HG03175 (cell line): ENCODE data around the gene ROPN1B.
"Not testable (repeated sequence)": the region's sequence is repeated elsewhere in the genome, so short reads cannot be mapped to it uniquely, and the experiment has no call there.

Experiments
- ATAC-seq: cut with Tn5 transposase; IDR thresholded peaks from one replicate; pipeline ENCODE4 v1.9.1; 2021; ENCODE audit warnings: mild to moderate bottlenecking, moderate library complexity; ENCODE audit not compliant: unreplicated experiment

Gene ROPN1B

GRCh38 chr3:125968701-125969592 is at the start of gene ROPN1B:
ROPN1B (plus strand) TSS chr3:125969178; CDS start chr3:125972055, 2,877 bp downstream.
- peak; percentile 51 for ATAC-seq

DNA sequence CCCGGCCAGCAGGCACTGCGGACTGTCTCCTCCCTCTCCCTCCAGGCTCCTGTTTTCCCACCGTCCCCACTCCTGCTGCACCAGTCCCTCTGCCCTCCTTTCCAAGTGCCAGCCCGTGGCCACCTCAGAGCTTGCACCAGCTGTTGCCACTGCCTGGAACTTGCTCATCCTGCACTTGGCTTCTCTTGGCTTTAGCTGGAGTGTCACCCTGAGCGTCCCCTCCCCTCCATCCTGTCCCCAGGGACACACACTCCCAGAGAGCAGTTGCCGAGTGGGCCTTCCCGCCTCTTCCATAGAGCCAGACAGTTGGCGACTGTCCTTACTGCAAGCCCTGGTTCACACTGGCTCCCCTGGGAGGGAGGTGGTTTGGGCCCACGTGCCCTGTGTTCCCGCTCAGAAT is 48.8 kb upstream of the ROPN1B start:
- not testable (repeated sequence) for ATAC-seq

DNA sequence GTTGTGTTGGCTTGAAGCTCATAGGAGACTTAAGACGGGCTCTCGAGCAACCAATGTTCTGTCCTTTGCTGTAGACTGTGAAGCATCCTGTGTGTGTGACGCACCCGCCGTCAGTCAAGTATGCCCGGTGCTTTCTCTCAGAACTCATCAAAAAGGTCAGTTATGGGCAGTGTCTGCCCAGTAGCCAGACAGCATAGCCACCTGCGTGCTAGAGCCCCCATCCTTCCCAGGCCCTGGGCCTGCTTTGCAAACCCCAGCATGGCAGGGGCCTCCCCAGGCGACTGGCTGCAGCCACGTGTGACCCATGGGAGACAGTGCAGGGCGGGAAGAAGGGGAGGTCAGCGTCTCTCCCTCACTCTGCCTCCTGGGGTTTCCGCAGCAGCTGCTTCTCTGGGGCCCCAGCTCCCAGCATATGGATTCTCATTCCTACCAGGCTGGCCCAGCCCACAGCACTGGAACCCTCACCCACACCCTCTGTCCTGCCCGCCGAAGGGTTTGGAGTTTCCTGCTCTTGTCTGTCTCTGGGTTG is 48.2 kb upstream of the ROPN1B start:
- not testable (repeated sequence) for ATAC-seq

DNA sequence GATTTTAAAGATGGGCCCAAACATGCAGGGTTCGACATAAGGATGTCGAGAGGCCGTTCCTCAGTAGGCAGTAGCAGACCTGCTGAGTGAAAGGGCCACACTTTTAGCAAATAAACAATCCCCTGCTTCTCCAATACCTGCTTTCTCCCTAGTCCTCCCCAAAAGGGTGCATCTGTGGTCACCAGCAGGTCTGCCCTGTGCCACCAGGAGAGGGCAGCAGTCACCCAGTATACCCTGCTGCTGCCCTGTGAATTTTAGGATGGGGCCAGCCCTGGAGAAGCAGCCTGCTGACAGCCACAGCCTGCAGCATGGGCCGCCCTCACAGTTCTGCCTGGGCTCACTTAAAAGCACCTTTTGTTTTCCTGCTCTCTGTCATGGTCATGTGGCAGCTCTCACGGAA is 47.3 kb upstream of the ROPN1B start:
- ATAC-seq, result not testable (repeated sequence)

- not testable (repeated sequence) for ATAC-seq
These were observed 45.5 kb upstream of the ROPN1B start for GRCh38 chr3:125923324-125924115.

DNA sequence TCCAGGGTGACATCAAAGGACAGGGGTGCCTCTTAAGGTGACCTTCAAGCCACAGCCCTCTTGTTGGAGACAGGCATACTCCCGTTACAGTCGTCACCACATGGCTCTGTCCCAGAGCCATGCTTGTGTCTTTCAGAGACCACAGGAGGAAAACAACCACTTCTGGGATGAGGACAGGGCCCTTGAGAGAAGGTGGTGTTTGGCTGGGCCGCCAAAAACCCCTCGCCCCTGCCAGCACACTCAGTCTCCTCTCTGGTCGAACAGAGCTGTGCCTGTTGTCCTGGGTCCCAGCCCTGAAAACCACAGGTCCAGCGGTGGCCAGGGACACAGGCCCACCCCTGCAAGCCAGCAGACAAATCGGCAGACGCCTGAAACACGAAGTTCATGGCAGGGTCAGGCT is 44.7 kb upstream of the ROPN1B start:
- not testable (repeated sequence) for ATAC-seq

GRCh38 chr3:125925727-125926126 is 43.3 kb upstream of the ROPN1B start:
- not testable (repeated sequence) for ATAC-seq

DNA sequence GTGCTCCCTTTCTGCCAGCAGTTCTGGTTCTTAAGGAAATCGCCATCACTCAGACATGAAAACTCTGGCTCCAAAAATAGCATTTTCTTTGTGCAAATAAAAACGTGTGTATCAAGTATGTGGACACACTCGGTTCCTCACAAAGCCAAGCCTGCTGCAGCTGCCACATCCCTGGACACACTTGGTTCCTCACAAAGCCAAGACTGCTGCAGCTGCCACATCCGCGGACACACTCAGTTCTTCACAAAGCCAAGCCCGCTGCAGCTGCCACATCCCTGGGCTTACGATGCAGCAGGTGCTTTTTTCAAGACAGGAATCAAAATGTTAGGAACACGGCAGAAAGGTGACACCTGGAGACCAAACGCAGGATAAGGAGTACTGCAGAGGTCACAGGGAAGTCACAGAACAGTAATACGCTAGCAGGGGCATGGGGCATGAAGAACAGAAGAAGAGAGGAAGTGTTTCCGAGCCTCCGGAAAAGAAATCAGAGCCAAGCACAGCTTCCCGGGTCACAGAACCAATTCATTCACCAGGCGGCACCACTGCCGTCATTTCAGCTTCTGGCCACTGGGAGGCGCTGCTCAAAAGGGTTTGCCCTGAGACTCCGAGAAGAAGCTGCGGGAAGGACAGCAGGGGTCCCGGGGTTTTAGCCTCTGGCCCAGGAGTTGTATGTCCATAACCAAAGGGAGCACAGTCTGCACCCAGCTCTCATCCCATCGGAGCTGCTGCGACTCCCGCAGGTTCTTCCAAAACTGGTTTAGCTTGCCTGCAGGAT is 40.0 kb upstream of the ROPN1B start:
- not testable (repeated sequence) for ATAC-seq

DNA sequence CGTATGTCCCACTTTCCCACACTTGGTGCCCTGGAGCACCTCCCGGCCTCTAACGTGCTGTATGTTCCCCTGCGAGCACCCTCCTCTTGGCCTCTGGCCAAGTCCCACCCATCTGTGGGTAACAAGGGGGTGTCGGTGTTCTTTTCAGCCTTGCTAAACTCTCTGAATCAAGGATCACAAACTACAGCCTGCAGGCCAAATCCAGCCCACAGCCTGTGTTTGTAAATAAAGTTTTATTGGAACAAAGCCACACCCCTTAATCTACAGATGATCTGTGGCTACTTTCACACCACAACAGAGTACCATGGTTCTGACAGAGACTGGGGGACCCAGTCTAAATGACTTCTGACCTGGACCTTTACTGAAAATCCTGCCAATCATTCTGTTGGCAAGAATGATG is 39.2 kb upstream of the ROPN1B start:
- ATAC-seq, result not testable (repeated sequence)

- not testable (repeated sequence) for ATAC-seq
These were observed 37.6 kb upstream of the ROPN1B start for GRCh38 chr3:125931355-125931880.

DNA sequence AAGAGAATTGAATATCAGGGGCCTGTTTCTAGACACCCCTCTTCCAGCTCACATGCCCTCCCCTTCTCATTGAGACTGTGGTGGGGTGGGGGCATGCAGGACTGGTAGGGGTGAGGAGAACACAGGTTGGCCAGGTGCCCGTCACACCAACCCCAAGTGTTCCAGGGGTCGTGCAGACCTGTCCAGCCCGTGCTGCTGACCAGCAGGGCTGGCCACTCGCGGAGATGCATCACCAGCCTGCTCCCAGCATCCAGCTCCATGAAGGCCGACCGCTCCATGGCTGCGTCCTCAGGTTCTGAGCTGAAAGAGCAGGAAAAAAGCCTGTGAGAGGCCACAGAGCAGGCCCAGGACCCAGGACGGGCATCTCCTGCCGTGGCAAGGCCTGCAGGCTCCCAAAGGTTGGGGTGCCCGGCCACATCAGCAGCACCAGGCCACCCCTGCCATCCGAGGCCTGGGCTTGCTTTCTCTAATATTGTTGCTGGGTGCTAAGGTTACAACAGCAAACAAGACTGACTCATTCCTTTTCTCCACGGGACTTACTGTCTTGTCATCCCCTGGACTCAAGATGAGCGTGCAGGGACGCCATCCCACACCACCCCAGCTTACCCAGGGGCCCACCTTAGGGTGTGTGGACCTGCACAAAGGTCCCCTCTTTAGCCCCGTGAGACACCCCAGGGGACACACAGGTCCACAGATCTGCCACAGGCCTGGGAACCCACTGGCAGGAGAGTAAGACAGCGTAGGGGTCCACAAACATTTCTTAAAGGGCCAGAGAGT is 35.4 kb upstream of the ROPN1B start:
- not testable (repeated sequence) for ATAC-seq

DNA sequence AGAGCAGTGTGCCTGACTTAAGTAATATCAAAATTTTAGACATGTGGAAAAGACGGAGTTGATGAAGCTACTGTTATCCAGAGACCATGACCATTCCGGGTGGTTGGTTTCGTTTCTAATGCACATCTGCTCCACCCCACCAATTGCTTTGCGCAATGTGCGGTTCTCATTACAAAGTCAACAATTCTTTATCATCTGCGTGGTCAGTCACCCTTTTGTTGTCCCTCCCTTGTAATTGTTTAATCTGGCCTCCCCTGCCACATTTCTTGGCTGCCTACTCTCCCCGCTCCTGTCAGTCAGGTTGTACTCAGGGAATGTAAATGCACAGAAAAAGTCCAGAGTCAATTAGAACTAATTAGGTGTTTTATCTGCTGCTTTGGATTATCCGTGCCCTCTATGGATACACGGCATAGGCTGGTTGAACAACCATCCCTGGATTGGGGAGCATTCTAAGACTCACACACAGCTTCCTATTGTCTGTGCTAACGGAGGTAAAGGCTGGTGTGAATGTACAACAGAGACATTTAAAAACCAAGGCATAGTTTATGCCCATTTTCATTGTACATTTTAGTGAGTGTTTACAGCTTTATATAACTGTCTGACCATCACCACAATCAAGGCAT is 33.6 kb upstream of the ROPN1B start:
- ATAC-seq, result not testable (repeated sequence)

GRCh38 chr3:125936210-125936815 is 32.7 kb upstream of the ROPN1B start:
- ATAC-seq, result not testable (repeated sequence)

DNA sequence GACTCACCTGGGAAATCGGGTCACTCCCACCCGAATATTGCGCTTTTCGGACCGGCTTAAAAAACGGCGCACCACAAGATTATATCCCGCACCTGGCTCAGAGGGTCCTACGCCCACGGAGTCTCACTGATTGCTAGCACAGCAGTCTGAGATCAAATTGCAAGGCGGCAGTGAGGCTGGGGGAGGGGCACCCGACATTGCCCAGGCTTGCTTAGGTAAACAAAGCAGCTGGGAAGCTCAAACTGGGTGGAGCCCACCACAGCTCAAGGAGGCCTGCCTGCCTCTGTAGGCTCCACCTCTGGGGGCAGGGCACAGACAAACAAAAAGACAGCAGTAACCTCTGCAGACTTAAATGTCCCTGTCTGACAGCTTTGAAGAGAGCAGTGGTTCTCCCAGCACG is 32.1 kb upstream of the ROPN1B start:
- not testable (repeated sequence) for ATAC-seq

GRCh38 chr3:125947806-125948205 is 21.2 kb upstream of the ROPN1B start:
- not testable (repeated sequence) for ATAC-seq

- ATAC-seq, result not testable (repeated sequence)
These were observed 20.1 kb upstream of the ROPN1B start for GRCh38 chr3:125948901-125949300.

GRCh38 chr3:125951176-125951575 is 17.8 kb upstream of the ROPN1B start:
- not testable (repeated sequence) for ATAC-seq

GRCh38 chr3:125957020-125957419 is 12.0 kb upstream of the ROPN1B start:
- ATAC-seq, result not testable (repeated sequence)
